ENCODE measurements around the gene AP1G1.
"Not testable (repeated sequence)": the region's sequence is repeated elsewhere in the genome, so short reads cannot be mapped to it uniquely, and the experiment has no call there.

AP1G1 gene

GRCh38 chr16:71807905-71808592 lies 585 bp downstream of the AP1G1 start:
- no peak for DNase-seq

DNA sequence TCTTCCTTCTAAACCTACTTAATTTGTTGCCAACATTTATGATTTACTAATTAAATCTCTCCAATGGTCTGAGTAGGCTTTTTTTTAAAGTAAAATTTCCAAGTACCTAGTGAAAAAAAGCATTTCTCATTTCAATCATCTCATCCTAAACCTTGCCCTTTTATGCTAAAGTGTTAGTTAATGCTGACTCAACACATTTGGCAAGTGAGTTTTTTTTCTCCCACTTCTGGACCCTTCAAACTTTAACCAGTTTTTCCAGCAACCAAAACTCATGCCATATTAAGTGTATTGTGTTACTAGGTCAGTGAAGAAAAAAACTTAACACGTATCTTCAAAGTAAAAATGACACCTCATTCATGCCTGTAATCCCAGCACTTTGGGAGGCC lies 5.3 kb downstream of the AP1G1 start:
- no peak for DNase-seq

DNA sequence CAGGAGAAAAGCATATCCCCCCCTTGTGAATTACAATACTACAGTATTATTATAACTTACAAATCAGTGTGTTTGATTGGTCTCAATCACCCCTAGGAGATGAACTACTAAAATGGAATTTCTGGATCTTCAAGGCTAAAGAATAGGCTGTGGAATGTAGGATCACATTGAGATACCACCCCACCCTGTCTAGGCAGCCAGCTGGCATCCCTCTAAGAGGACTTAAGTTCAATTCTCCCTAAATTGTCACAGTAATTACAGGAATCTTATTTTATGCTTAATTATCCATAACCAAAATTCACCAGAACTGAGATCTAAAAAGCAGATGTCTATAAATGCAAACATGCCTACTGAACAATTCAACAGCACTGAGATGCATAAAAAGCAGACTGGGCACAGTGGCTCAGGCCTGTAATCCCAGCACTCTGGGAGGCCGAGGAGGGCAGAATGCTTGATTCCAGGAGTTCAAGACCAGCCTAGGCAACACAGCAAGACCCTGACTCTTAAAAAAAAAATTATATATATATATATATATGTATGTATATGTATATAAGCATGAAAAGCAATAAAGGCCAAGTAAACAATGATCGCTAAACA lies 12.0 kb downstream of the AP1G1 start:
- no peak for DNase-seq

DNA sequence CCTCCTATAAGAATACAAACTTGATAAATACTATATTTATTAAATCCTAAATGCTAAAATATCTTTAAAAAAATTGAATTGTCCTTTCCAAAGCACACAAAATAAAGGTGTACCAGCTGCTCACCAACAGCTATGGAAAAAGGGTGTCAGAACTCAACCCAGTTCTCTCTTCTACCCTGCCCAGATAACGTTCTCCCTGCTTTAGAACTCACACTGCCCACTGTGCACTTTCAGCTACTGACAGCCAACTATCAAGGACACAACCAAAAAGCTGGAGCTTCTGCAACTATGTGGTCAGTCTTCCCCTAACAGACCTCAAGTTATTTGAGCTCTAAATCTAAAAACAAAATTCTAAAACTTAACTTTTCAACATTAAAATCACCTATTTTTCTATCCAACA lies 13.7 kb downstream of the AP1G1 start:
- DNase-seq: no peak

DNA sequence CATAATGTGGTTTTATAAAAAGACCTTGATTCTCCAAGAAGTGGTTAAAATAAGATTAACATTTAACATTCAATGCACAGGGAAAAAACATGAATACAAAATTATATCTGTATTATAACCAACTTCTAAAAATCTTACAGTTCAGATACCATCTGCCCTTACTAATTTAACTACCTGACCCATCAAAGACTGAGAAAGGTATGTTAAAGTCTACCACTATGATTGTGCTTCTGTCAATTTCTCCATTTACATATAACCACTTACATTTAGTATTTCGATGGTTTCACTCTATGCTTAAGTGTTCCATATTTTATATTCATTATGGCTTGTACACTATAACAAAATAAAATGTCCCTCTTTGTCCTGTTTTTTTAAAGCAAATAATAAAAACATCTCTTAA lies 14.6 kb downstream of the AP1G1 start:
- no peak for DNase-seq

- DNase-seq: no peak
These were observed 16.5 kb downstream of the AP1G1 start for GRCh38 chr16:71792176-71792575.

- not testable (repeated sequence) for DNase-seq
These were observed 18.3 kb downstream of the AP1G1 start for GRCh38 chr16:71790329-71790728.

- DNase-seq: no peak
These were observed 19.5 kb downstream of the AP1G1 start for GRCh38 chr16:71789136-71789535.

DNA sequence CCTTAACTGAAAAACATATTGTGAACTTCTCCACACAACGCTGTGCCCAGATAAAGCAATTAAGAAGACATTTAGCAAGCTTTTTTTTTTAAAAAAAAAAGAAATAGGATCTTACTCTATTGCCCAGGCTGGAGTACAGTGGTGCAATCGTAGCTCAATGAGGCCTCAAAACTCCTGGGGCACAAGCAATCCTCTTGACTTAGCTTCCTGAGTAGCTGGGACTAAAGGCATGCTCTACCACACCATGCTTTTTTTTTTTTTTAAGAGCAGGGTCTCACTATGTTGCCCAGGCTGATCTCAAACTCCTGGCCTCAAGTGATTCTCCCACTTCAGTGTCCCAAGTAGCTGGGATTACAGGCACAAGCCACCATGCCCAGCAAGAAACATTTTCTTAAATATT lies 20.1 kb downstream of the AP1G1 start:
- DNase-seq: no peak

GRCh38 chr16:71785143-71785542 lies 23.5 kb downstream of the AP1G1 start:
- DNase-seq: not testable (repeated sequence)

- no peak for DNase-seq
These were observed 24.5 kb downstream of the AP1G1 start for GRCh38 chr16:71784093-71784492.

DNA sequence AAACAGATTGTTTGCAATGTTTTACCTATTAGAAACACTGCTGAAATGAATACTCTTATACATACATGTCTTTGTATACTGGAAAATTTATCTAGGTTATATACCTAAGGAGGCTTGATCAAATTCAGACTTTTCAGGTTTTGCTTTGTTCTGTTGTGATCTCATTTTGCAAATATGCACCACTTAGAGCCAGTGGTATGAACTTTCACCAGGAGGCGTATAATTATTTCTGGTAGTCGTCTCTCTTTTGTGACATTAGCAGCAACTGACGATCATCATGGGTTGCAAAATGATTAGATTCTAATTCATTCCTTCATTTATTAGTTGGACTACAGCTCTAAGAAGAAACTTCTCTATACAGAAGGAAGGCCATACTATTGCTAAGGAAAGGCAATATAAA lies 26.9 kb downstream of the AP1G1 start:
- DNase-seq: no peak

DNA sequence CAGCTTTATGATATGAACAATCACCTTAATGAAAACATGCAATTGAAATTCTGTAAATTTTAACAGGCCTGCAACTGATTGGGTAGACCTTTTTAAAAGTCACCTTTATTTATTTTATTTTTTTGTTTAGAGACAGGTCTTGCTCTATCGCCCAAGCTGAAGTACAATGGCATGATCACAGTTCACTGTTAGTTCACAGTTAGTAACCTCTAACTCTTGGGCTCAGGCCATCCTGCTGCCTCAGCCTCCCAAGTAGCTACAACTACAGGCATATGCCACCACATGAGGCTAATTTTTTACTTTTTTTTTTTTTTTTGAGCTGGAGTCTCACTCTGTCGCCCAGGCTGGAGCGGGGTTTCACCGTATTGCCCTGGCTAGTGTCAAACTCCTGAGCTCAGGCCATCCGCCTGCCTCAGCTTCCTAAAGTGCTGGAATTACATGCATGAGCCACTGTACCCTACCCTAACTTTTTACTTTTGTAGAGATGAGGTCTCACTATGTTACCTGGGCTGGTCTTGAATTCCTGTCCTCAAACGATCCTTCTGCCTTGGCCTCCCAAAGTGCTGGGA lies 28.0 kb downstream of the AP1G1 start:
- DNase-seq: no peak

GRCh38 chr16:71778780-71779179 lies 29.9 kb downstream of the AP1G1 start:
- DNase-seq: no peak

- DNase-seq: no peak
These were observed 31.3 kb downstream of the AP1G1 start for GRCh38 chr16:71777329-71777728.

DNA sequence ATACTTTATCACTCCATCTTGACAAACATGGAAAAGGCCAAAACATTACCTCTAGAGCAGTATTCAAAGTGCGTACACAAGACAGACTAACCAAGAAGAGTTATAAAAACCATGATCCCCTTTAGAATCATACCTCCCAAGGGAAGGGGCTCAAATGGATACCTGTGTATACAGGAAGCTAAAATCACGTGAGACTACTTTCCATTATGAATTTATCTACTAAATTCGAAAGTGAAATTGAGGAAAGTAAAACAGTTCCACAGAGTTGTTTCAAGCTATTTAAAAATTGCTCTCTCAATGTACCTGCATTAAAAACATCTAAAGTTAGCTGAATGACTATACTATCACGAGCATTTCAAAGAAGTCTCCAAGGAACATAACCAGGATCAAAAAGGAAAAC lies 32.7 kb downstream of the AP1G1 start:
- no peak for DNase-seq

- DNase-seq: no peak
These were observed 37.1 kb downstream of the AP1G1 start for GRCh38 chr16:71771571-71771970.

GRCh38 chr16:71769222-71769621 lies 39.4 kb downstream of the AP1G1 start:
- DNase-seq: no peak

GRCh38 chr16:71767060-71767900 lies 41.4 kb downstream of the AP1G1 start:
- no peak for DNase-seq

GRCh38 chr16:71762186-71762585 lies 46.4 kb downstream of the AP1G1 start:
- no peak for DNase-seq

DNA sequence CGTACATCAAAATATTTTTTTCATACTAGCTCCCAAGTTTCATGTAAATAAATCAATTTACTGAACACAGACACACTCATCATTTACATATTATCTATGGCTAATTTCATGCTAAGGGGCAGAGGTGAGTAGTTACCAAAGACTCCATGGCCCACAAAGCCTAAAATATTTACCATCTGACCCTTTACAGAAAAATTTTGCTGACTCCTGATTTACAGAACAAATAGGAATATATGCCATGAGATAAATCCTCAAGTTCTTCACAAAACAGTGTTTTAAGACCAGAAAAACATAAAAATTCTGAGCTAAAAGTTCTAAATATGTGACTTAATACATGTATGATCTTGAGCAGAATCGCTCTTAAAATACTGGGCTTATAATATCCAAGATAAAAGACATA lies 47.5 kb downstream of the AP1G1 start:
- DNase-seq: no peak

- no peak for DNase-seq
These were observed 50.3 kb downstream of the AP1G1 start for GRCh38 chr16:71758293-71758760.

DNA sequence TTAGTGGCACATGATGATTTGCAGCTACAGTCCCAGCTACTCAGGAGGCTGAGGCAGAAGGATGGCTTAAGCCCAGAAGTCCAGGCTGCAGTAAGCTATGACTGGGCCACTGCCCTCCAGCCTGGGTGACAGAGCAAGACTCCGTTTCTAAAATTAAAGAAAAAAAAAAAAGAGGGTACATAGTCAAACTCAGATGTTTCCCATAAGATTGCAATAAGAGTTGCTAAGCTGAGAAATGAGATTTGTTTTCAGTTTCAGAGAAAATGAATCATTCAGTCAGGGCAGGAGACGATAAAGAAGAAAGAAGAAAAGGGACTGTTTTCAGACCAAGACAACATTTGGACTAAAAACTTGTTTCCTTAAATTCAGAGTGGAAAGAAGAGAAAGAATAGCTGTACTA lies 54.0 kb downstream of the AP1G1 start:
- no peak for DNase-seq

GRCh38 chr16:71754108-71754507 lies 54.5 kb downstream of the AP1G1 start:
- no peak for DNase-seq
